ENCODE results near the gene PAPSS1. TPM values are rescaled to one million over a fixed set of nuclear protein-coding genes. Genes with fewer than 3 reads are reported as not detected.

Gene PAPSS1
- total RNA-seq, 1 experiment from 2014 or later: 73.1 TPM

- H3K9me3 ChIP-seq (ENCODE audit: low read length): no peaks in the 10 kb centered on the region
- no peak for DNase-seq
- no peak overlapping the region for H3K9ac ChIP-seq (ENCODE audit: low read length)
- no peak overlapping the region for H3K27ac ChIP-seq (ENCODE audit: low read length)
- H2AFZ ChIP-seq (ENCODE audit: low read length): no peak overlapping the region
- H3K4me1 ChIP-seq (ENCODE audit: low read length): no peaks in the 10 kb centered on the region
- no peak overlapping the region for H3K4me3 ChIP-seq (ENCODE audit: low read length)
- no peaks in the 10 kb centered on the region for H3K79me2 ChIP-seq (ENCODE audit: low read length)
- no peaks in the 10 kb centered on the region for H3K27me3 ChIP-seq (ENCODE audit: low read length)
- no peaks in the 10 kb centered on the region for H4K20me1 ChIP-seq (ENCODE audit: insufficient read depth, low read depth, low read length)
- no peak overlapping the region for H3K4me2 ChIP-seq (ENCODE audit: low read depth, low read length, poor library complexity, severe bottlenecking)
- no peaks in the 10 kb centered on the region for H3K36me3 ChIP-seq (ENCODE audit: insufficient read depth, low read length)
- H3K9me2 ChIP-seq (replicated peaks; ENCODE audit: insufficient read depth, low read length): no peaks in the 10 kb centered on the region
Measured at GRCh38 chr4:107578321-107578720, 141.7 kb downstream of the PAPSS1 start.

GRCh38 chr4:107577743-107578142 lies 142.3 kb downstream of the PAPSS1 start:
- Histone ChIP-seq H3K9me2 (replicated peaks; ENCODE audit: insufficient read depth, low read length) (no peaks in the 10 kb centered on the region), H3K9me3 (ENCODE audit: low read length) (no peaks in the 10 kb centered on the region), H3K79me2 (ENCODE audit: low read length) (no peaks in the 10 kb centered on the region), H2AFZ (ENCODE audit: low read length) (no peak overlapping the region), H3K27me3 (ENCODE audit: low read length) (no peaks in the 10 kb centered on the region), H4K20me1 (ENCODE audit: insufficient read depth, low read depth, low read length) (no peaks in the 10 kb centered on the region), H3K9ac (ENCODE audit: low read length) (no peak overlapping the region), H3K36me3 (ENCODE audit: insufficient read depth, low read length) (no peaks in the 10 kb centered on the region), H3K4me1 (ENCODE audit: low read length) (no peaks in the 10 kb centered on the region), H3K27ac (ENCODE audit: low read length) (no peak overlapping the region), H3K4me2 (ENCODE audit: low read depth, low read length, poor library complexity, severe bottlenecking) (no peak overlapping the region), H3K4me3 (ENCODE audit: low read length) (no peak overlapping the region)
- no peak for DNase-seq

- DNase-seq: no peak
- Histone ChIP-seq H4K20me1 (ENCODE audit: insufficient read depth, low read depth, low read length) (no peaks in the 10 kb centered on the region), H3K9me3 (ENCODE audit: low read length) (no peaks in the 10 kb centered on the region), H3K9me2 (replicated peaks; ENCODE audit: insufficient read depth, low read length) (no peaks in the 10 kb centered on the region), H3K4me3 (ENCODE audit: low read length) (no peak overlapping the region), H3K27ac (ENCODE audit: low read length) (no peak overlapping the region), H2AFZ (ENCODE audit: low read length) (no peak overlapping the region), H3K4me1 (ENCODE audit: low read length) (no peaks in the 10 kb centered on the region), H3K36me3 (ENCODE audit: insufficient read depth, low read length) (no peaks in the 10 kb centered on the region), H3K79me2 (ENCODE audit: low read length) (no peaks in the 10 kb centered on the region), H3K9ac (ENCODE audit: low read length) (no peak overlapping the region), H3K27me3 (ENCODE audit: low read length) (no peaks in the 10 kb centered on the region), H3K4me2 (ENCODE audit: low read depth, low read length, poor library complexity, severe bottlenecking) (no peak overlapping the region)
Measured at GRCh38 chr4:107575243-107575642, 144.8 kb downstream of the PAPSS1 start.

GRCh38 chr4:107572281-107572680 lies 147.8 kb downstream of the PAPSS1 start:
- Histone ChIP-seq H2AFZ (ENCODE audit: low read length) (no peak overlapping the region), H3K27ac (ENCODE audit: low read length) (no peak overlapping the region), H3K36me3 (ENCODE audit: insufficient read depth, low read length) (no peaks in the 10 kb centered on the region), H3K9ac (ENCODE audit: low read length) (no peak overlapping the region), H3K9me3 (ENCODE audit: low read length) (no peaks in the 10 kb centered on the region), H3K4me3 (ENCODE audit: low read length) (no peak overlapping the region), H3K79me2 (ENCODE audit: low read length) (no peaks in the 10 kb centered on the region), H4K20me1 (ENCODE audit: insufficient read depth, low read depth, low read length) (no peaks in the 10 kb centered on the region), H3K4me1 (ENCODE audit: low read length) (no peaks in the 10 kb centered on the region), H3K27me3 (ENCODE audit: low read length) (no peaks in the 10 kb centered on the region), H3K4me2 (ENCODE audit: low read depth, low read length, poor library complexity, severe bottlenecking) (no peak overlapping the region), H3K9me2 (replicated peaks; ENCODE audit: insufficient read depth, low read length) (no peaks in the 10 kb centered on the region)
- DNase-seq: no peak

GRCh38 chr4:107570952-107571351 lies 149.1 kb downstream of the PAPSS1 start:
- Histone ChIP-seq H3K9ac (ENCODE audit: low read length) (no peak overlapping the region), H3K36me3 (ENCODE audit: insufficient read depth, low read length) (no peaks in the 10 kb centered on the region), H3K27me3 (ENCODE audit: low read length) (no peaks in the 10 kb centered on the region), H3K79me2 (ENCODE audit: low read length) (no peaks in the 10 kb centered on the region), H2AFZ (ENCODE audit: low read length) (no peak overlapping the region), H3K4me3 (ENCODE audit: low read length) (no peak overlapping the region), H4K20me1 (ENCODE audit: insufficient read depth, low read depth, low read length) (no peaks in the 10 kb centered on the region), H3K27ac (ENCODE audit: low read length) (no peak overlapping the region), H3K4me2 (ENCODE audit: low read depth, low read length, poor library complexity, severe bottlenecking) (no peak overlapping the region), H3K9me3 (ENCODE audit: low read length) (no peaks in the 10 kb centered on the region), H3K4me1 (ENCODE audit: low read length) (no peaks in the 10 kb centered on the region), H3K9me2 (replicated peaks; ENCODE audit: insufficient read depth, low read length) (no peaks in the 10 kb centered on the region)
- no peak for DNase-seq

- Histone ChIP-seq H2AFZ (ENCODE audit: low read length) (no peak overlapping the region), H3K4me2 (ENCODE audit: low read depth, low read length, poor library complexity, severe bottlenecking) (no peak overlapping the region), H3K9me3 (ENCODE audit: low read length) (no peaks in the 10 kb centered on the region)
Measured at GRCh38 chr4:107564326-107564725, 155.7 kb downstream of the PAPSS1 start.

More at GRCh38 chr4:107564326-107564725, 155.7 kb downstream of the PAPSS1 start:
- H3K27ac ChIP-seq (ENCODE audit: low read length): no peak overlapping the region
- no peaks in the 10 kb centered on the region for H3K4me1 ChIP-seq (ENCODE audit: low read length)
- no peaks in the 10 kb centered on the region for H3K36me3 ChIP-seq (ENCODE audit: insufficient read depth, low read length)
- DNase-seq: no peak
- H3K4me3 ChIP-seq (ENCODE audit: low read length): no peak overlapping the region
- H3K9me2 ChIP-seq (replicated peaks; ENCODE audit: insufficient read depth, low read length): no peaks in the 10 kb centered on the region
- no peaks in the 10 kb centered on the region for H4K20me1 ChIP-seq (ENCODE audit: insufficient read depth, low read depth, low read length)
- no peak overlapping the region for H3K9ac ChIP-seq (ENCODE audit: low read length)
- H3K27me3 ChIP-seq (ENCODE audit: low read length): no peaks in the 10 kb centered on the region
- H3K79me2 ChIP-seq (ENCODE audit: low read length): no peaks in the 10 kb centered on the region

Other genes starting within 250 kb of the PAPSS1 start
- gene SGMS2, start 104.7 kb upstream of the PAPSS1 start, total RNA-seq (2014; rRNA removed; shearing (Covaris generic); ENCODE audit: low replicate concordance): not detected in 2 replicates
- gene CYP2U1, start 211.3 kb upstream of the PAPSS1 start, total RNA-seq (2014; rRNA removed; shearing (Covaris generic); ENCODE audit: low replicate concordance): 1.5 and 5.3 TPM in 2 replicates

Measured in Karpas-422 (cell line).